ENCODE data around the gene KCNMA1. TPM values are rescaled to one million over a fixed set of nuclear protein-coding genes. Genes with fewer than 3 reads are reported as not detected.

Gene KCNMA1
- total RNA-seq, 1 experiment from 2014 or later: 6.2 TPM

DNA sequence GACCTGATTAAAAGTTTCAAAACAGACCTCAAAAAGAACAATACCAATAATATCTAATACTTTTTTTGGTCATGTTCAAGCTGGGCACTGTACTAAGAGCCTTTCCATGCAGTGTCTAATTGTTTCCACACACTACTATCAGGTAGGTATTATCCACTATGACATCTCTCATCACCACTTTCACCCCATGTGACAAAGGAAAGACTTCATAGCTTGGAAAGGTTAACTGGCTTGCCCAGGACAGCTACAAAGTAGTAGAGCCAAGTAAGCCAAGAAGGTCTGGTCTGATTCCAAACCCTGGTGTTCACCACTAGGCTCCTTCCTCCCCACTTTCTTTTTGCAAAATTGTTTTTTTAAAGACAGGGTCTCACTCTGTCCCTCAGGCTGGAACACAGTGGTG lies 400.5 kb downstream of the KCNMA1 start:
- no peak for DNase-seq (ENCODE audit: low read depth)
- in situ Hi-C loops (cut with HindIII; ENCODE audit: low pct_unique_long_range_greater_than_20kb, low sequenced_read_pairs): no loop called here

- no peak for DNase-seq (ENCODE audit: low read depth)
- in situ Hi-C loops (cut with HindIII; ENCODE audit: low pct_unique_long_range_greater_than_20kb, low sequenced_read_pairs): no loop called here
These were observed 400.9 kb downstream of the KCNMA1 start for GRCh38 chr10:77236700-77237099.

GRCh38 chr10:77236029-77236428 lies 401.6 kb downstream of the KCNMA1 start:
- DNase-seq (ENCODE audit: low read depth): no peak
- in situ Hi-C loops (cut with HindIII; ENCODE audit: low pct_unique_long_range_greater_than_20kb, low sequenced_read_pairs): no loop called here

- in situ Hi-C loops (cut with HindIII; ENCODE audit: low pct_unique_long_range_greater_than_20kb, low sequenced_read_pairs): no loop called here
- DNase-seq (ENCODE audit: low read depth): no peak
These were observed 403.0 kb downstream of the KCNMA1 start for GRCh38 chr10:77234599-77234998.

DNA sequence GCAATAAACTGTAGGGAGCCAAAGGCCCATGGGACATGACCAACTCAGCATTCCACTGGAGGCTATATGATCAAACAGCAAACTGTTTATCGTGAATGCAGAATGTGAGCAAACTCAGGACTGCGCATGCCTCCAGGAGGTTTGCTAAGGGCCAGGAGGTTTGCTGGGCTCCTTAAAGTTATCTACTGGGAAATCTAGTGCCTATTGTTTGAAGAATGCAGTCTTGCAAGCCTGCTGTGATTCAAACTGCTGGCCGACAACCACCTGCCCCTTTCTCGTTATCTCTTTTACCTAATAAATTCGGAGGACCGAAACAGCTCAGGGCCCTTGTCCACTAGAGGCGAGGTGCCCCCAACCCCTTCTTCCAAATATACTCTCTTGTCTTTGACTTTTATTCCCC lies 404.1 kb downstream of the KCNMA1 start:
- in situ Hi-C loops (cut with HindIII; ENCODE audit: low pct_unique_long_range_greater_than_20kb, low sequenced_read_pairs): no loop called here
- no peak for DNase-seq (ENCODE audit: low read depth)

DNA sequence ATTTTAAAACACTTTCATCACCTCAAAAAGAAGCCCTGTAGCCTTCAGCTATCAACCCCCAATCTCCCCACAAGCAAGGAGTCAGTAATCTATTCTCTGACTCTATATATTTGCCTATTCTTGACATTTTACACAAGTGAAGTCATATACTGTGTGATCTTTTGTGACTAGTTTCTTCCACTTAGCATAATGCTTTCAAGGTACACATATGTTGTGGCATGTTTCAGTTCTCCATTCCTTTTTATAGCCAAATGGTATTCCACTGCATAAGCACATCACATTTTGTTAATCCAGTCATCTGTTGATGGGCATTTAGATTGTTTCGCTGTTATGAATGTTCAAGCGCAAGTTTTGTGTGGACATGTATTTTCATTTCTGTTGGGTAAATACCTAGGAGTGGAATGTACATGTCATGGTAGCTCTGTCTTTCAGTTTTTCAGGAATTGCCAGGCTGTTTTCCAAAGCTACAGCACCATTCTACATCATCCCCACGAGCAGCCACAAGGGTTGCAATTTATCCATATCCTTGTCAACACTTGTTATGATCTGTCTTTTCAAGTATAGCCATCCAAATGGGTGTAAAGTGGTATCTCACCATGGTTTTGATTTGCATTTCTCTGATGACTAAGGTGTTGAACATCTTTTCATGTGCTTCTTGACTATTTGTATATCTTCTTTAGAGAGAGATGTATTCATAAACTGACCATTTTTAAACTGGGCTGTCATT lies 405.6 kb downstream of the KCNMA1 start:
- DNase-seq (ENCODE audit: low read depth): no peak
- in situ Hi-C loops (cut with HindIII; ENCODE audit: low pct_unique_long_range_greater_than_20kb, low sequenced_read_pairs): no loop called here

DNA sequence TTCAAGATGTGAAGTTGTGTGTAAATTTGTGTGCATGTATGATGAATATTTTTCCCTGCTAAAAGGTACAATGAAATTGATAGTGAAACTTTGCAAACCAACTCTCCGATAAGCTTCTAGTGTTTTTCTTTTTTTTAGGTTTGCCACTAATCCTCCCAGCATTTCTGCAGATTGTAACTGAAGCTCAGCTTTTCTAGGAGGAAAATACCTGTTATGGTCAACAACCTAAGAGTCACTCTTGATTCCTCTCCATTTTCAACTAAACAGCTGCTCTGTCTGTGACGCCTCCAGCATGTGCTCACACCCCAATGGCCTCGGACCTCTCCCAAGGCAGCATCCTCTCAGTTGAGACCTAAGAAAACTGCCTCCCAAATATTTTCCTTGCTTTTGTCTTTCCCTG lies 406.2 kb downstream of the KCNMA1 start:
- in situ Hi-C loops (cut with HindIII; ENCODE audit: low pct_unique_long_range_greater_than_20kb, low sequenced_read_pairs): no loop called here
- no peak for DNase-seq (ENCODE audit: low read depth)

DNA sequence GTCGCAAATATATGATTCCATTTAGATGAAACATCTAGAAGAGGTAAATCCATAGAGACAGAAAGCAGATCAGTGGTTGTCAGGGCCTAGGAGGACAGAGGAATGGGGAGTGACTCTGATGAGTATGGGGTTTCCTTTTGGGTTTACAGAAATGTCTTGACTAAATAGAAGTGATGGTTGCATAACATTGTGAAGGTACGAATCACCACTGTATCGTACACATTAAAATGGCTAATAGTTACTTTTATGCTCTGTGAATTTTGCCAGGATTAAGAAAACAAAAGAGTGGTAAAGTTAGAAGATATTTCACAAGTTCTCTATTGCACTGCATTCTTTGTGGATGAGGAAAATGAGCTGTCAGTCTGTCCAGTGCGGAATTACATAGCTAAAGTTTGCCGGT lies 407.4 kb downstream of the KCNMA1 start:
- peak; percentile 56 for DNase-seq (ENCODE audit: low read depth)
- in situ Hi-C loops (cut with HindIII; ENCODE audit: low pct_unique_long_range_greater_than_20kb, low sequenced_read_pairs): no loop called here

DNA sequence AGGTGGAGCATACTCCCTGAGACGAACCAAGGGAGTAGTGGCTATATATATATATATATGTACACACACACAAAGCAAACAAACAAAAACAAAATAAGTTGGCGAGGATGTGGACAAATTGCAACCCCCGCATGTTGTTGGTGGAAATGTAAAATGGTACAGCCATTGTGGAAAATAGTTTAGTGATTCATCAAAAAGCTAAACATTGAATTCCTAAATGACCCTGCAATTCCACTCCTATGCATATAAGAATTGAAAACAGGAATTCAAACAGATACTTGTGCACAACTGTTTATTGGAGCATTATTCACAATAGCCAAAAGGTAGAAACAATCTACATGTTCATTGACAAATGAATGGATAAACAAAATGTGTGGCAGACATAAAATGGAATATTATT lies 407.9 kb downstream of the KCNMA1 start:
- no peak for DNase-seq (ENCODE audit: low read depth)
- in situ Hi-C loops (cut with HindIII; ENCODE audit: low pct_unique_long_range_greater_than_20kb, low sequenced_read_pairs): no loop called here

DNA sequence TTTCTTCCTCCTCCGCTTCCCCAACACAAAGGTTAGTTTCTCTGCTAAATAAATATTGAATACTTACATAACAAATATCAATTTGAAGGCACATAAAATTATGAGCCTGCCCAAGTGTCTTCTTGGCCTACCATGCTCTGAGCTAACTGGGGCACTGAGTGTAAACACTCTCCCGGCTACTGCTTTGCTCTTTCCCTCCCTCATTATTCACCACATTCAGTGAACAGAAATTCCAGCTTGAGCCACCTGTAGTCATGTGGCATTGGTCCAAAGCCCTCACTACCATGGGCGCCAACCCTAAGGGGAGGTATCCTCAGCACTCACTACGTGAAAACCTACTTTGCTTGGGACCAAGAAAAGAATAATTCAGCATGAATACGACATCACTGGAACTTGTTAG lies 409.0 kb downstream of the KCNMA1 start:
- in situ Hi-C loops (cut with HindIII; ENCODE audit: low pct_unique_long_range_greater_than_20kb, low sequenced_read_pairs): no loop called here
- DNase-seq (ENCODE audit: low read depth): no peak

GRCh38 chr10:77226853-77227565 lies 410.6 kb downstream of the KCNMA1 start:
- DNase-seq (ENCODE audit: low read depth): no peak
- in situ Hi-C loops (cut with HindIII; ENCODE audit: low pct_unique_long_range_greater_than_20kb, low sequenced_read_pairs): no loop called here

DNA sequence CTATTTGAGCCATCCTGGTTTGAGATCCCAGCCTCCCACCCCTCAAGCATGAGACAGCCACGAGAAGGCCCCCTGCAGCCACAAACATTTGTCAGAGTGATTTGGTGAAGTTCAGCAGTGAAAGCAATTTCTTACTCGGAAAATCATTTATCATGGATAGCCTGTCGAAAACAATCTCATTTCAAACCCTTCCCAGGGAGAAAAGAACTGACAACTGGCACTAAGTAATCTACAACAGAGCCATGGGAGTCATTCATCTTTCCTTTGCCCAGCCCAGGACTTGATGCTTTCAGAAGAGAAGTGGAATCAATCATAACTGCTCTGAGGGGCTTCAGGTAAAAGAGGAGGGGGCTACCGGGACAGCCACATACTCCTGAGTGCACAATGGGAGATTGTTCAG lies 411.2 kb downstream of the KCNMA1 start:
- in situ Hi-C loops (cut with HindIII; ENCODE audit: low pct_unique_long_range_greater_than_20kb, low sequenced_read_pairs): no loop called here
- DNase-seq (ENCODE audit: low read depth): no peak

- no peak for DNase-seq (ENCODE audit: low read depth)
- in situ Hi-C loops (cut with HindIII; ENCODE audit: low pct_unique_long_range_greater_than_20kb, low sequenced_read_pairs): no loop called here
These were observed 411.6 kb downstream of the KCNMA1 start for GRCh38 chr10:77226020-77226419.

DNA sequence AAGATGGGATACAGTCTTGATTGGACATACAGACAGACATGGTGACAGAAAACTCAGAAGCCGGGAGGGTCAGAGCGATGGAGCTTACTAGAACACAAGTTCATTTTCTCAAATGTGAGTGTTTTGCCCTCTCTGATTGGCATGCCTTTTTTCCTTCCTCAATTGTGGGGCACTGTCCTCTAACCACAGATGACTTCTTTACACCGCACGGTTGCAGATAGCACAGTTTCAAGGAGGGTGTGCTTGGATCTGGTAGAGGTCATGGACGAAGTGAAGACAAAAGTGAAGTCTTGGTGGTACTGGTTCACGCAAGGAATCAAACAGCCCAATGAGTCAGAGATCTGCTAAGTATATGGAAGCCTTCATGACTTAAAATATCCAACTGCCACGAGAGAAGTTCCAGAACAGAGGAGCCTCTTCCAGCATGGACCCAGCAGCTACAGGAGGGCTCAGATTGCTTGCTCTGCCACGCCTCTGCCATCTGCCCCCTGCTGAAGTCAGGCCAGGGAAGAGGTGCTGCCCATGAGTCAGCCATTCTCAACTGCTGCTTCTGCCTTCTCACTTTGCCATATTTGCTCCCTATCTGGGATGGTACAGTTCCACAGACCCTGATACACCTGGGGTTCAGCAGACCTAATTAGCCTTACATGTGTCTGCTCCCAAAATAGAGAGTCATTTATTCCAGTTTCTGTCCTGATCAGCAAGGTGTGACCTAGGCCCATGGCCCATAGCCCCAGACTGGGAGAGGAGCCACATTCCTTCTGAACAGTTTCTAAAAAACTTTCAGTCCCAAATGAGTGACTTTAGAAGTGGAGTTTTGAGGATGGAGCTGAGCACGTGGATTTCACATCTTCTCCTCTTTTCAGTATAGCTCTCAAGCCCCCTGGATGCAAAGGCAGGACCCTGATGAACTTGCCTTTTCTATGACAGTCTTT lies 413.8 kb downstream of the KCNMA1 start:
- in situ Hi-C loops (cut with HindIII; ENCODE audit: low pct_unique_long_range_greater_than_20kb, low sequenced_read_pairs): no loop called here
- no peak for DNase-seq (ENCODE audit: low read depth)

GRCh38 chr10:77220150-77220549 lies 417.5 kb downstream of the KCNMA1 start:
- in situ Hi-C loops (cut with HindIII; ENCODE audit: low pct_unique_long_range_greater_than_20kb, low sequenced_read_pairs): no loop called here

GRCh38 chr10:77219046-77219445 lies 418.6 kb downstream of the KCNMA1 start:
- DNase-seq (ENCODE audit: low read depth): no peak
- in situ Hi-C loops (cut with HindIII; ENCODE audit: low pct_unique_long_range_greater_than_20kb, low sequenced_read_pairs): no loop called here

More at GRCh38 chr10:77220150-77220549, 417.5 kb downstream of the KCNMA1 start:
- no peak for DNase-seq (ENCODE audit: low read depth)

DNA sequence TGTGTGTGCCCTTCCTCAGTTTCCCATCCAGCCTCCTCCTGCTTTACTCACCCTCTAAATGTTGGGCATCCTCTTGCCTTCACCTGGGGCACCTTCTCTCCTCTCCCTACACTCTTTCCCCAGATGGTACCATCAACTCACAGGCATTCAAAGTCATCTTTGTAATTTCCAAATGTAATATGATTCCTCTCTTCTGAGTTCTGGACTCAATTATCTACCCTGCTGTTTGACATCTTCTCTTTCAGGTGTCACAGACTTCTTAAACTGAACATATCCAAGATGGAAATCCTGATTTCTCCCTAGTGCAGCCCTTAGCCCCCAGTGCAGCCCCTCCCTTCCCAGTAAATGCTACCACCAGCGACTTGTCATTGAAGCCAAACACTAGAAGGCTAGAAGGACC lies 422.8 kb downstream of the KCNMA1 start:
- in situ Hi-C loops (cut with HindIII; ENCODE audit: low pct_unique_long_range_greater_than_20kb, low sequenced_read_pairs): no loop called here

DNA sequence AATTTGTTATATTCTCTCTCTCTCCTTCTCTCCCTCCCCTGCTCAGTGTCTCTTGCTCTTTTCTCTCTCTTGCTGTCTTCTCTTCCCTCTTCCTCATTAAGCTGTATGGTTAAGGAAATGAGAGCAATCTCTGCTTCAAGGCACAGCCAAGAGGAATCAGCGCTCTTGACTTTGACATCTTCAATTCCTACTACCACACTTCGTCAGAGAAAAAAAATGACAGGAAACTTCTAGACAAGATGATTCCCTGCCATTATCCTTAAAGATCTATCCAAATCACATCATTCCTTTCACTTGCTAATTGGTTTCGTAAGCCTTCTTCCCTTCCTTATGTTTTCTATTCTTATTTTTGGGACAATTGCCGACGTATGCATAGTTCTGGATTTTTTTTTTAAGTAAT lies 425.0 kb downstream of the KCNMA1 start:
- DNase-seq (ENCODE audit: low read depth): no peak
- in situ Hi-C loops (cut with HindIII; ENCODE audit: low pct_unique_long_range_greater_than_20kb, low sequenced_read_pairs): no loop called here

More for the DNA sequence above, 422.8 kb downstream of the KCNMA1 start:
- DNase-seq (ENCODE audit: low read depth): no peak

DNA sequence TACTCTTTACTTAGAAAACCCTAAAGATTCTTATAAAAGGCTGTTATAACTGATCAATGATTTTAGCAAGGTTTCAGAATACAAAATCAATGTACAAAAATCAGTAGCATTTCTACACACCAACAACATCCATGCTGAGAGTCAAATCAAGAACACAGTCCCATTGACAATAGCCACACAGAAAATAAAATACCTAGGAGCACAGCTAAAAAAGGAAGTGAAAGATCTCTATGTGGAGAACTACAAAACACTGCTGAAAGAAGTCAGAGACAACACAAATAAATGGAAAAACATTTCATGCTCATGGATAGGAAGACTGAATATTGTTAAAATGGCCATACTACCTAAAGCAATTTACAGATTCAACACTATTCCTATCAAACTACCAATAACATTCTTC lies 427.0 kb downstream of the KCNMA1 start:
- in situ Hi-C loops (cut with HindIII; ENCODE audit: low pct_unique_long_range_greater_than_20kb, low sequenced_read_pairs): no loop called here
- DNase-seq (ENCODE audit: low read depth): no peak
